Measurements from ENCODE around the gene SOX6. TPM values are rescaled to one million over a fixed set of nuclear protein-coding genes. Genes with fewer than 3 reads are reported as not detected.

Gene SOX6
- total RNA-seq, 2 experiments from 2014 or later, result 0.13 TPM; not detected in 1

- Histone ChIP-seq H3K9me3 (ENCODE audit: low read length) (no peaks in the 10 kb centered on the region), H3K27ac (ENCODE audit: low read depth, low read length, poor library complexity, severe bottlenecking) (no peak overlapping the region), H3K4me2 (ENCODE audit: low read length) (no peak overlapping the region), H3K36me3 (ENCODE audit: insufficient read depth, low read length) (no peaks in the 10 kb centered on the region), H3K9me2 (ENCODE audit: insufficient read depth, low read length) (no peaks in the 10 kb centered on the region), H3K79me2 (ENCODE audit: insufficient read depth, low read depth, low read length) (no peaks in the 10 kb centered on the region), H3K4me1 (ENCODE audit: insufficient read depth, low read length, poor library complexity, severe bottlenecking) (no peaks in the 10 kb centered on the region), H4K20me1 (ENCODE audit: insufficient read depth, low read length) (no peaks in the 10 kb centered on the region), H2AFZ (ENCODE audit: low read length) (no peak overlapping the region), H3K4me3 (ENCODE audit: low read depth, low read length, poor library complexity, severe bottlenecking) (no peak overlapping the region)
- intact Hi-C loops (cut with micrococcal nuclease; ENCODE audit: unreplicated experiment), result no loop called here
- ChIA-PET POLR2A (no interaction called here), CTCF (ENCODE audit: unreplicated experiment) (no interaction called here)
- TF ChIP-seq, protein P1, sequence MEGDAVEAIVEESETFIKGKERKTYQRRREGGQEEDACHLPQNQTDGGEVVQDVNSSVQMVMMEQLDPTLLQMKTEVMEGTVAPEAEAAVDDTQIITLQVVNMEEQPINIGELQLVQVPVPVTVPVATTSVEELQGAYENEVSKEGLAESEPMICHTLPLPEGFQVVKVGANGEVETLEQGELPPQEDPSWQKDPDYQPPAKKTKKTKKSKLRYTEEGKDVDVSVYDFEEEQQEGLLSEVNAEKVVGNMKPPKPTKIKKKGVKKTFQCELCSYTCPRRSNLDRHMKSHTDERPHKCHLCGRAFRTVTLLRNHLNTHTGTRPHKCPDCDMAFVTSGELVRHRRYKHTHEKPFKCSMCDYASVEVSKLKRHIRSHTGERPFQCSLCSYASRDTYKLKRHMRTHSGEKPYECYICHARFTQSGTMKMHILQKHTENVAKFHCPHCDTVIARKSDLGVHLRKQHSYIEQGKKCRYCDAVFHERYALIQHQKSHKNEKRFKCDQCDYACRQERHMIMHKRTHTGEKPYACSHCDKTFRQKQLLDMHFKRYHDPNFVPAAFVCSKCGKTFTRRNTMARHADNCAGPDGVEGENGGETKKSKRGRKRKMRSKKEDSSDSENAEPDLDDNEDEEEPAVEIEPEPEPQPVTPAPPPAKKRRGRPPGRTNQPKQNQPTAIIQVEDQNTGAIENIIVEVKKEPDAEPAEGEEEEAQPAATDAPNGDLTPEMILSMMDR (conservative IDR thresholded peaks at IDR 0.05; ENCODE audit: low read length), result no peak
- no peak for TF ChIP-seq EZH2phosphoT487 (IDR thresholded peaks at IDR 0.05; ENCODE audit: borderline replicate concordance, low read depth, low read length)
- BruUV-seq (replicated peaks), result no TSS peak
- DNase-seq (ENCODE audit: low spot score), result no peak
These were observed 64.6 kb downstream of the SOX6 start for GRCh38 chr11:16291729-16292128.

GRCh38 chr11:16289541-16289940 is 66.8 kb downstream of the SOX6 start:
- H3K9me3 ChIP-seq (ENCODE audit: low read length), result no peaks in the 10 kb centered on the region
- no peaks in the 10 kb centered on the region for H3K79me2 ChIP-seq (ENCODE audit: insufficient read depth, low read depth, low read length)
- H2AFZ ChIP-seq (ENCODE audit: low read length), result no peak overlapping the region
- BruUV-seq (replicated peaks), result no TSS peak
- no peaks in the 10 kb centered on the region for H3K9me2 ChIP-seq (ENCODE audit: insufficient read depth, low read length)
- H3K4me2 ChIP-seq (ENCODE audit: low read length), result no peak overlapping the region
- no peaks in the 10 kb centered on the region for H3K4me1 ChIP-seq (ENCODE audit: insufficient read depth, low read length, poor library complexity, severe bottlenecking)
- H3K36me3 ChIP-seq (ENCODE audit: insufficient read depth, low read length), result no peaks in the 10 kb centered on the region
- POLR2A ChIA-PET, result interaction anchor here (1.5 kb wide), 1 partner anchor 11 kb away, joined by 3 read pairs; no protein-coding TSS in a partner anchor
- H3K4me3 ChIP-seq (ENCODE audit: low read depth, low read length, poor library complexity, severe bottlenecking), result no peak overlapping the region
- DNase-seq (ENCODE audit: low spot score), result no peak
- CTCF ChIA-PET (ENCODE audit: unreplicated experiment), result no interaction called here
- intact Hi-C loops (cut with micrococcal nuclease; ENCODE audit: unreplicated experiment), result no loop called here
- no peak overlapping the region for H3K27ac ChIP-seq (ENCODE audit: low read depth, low read length, poor library complexity, severe bottlenecking)
- no peaks in the 10 kb centered on the region for H4K20me1 ChIP-seq (ENCODE audit: insufficient read depth, low read length)
- TF ChIP-seq EZH2phosphoT487 (IDR thresholded peaks at IDR 0.05; ENCODE audit: borderline replicate concordance, low read depth, low read length), result no peak
- TF ChIP-seq, protein P1 (conservative IDR thresholded peaks at IDR 0.05; ENCODE audit: low read length), result no peak

DNA sequence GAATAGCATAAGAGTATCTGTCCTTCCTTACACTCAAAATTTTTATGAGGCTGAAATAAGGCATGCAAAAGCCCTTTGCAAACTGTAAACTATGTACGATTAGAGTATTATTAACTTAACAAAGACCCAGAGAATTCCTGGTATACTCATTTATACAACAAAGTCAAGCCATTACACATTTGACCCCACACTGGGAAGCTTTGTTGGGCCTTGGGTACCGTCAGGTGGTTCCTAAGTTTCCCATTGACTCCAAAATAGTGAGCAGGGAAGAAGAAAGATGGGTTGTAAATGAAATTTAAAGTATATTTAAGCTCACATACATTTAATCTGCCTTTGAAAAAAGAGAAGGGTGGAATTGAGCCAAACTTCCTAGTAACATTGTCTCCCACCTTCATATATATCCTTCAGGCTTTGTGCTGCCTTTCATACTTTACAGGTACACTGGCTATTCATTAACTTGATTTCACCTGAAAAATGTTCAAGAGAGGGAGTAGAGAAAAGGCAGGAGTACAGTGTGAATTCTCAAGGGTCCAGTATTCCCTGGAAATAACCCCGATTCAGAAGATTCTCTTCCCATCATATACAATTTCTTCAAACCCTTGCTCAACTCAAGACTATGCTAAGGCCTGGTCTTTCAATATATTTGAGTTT is 68.6 kb downstream of the SOX6 start:
- TF ChIP-seq, protein P1 (conservative IDR thresholded peaks at IDR 0.05; ENCODE audit: low read length), result no peak
- TF ChIP-seq EZH2phosphoT487 (IDR thresholded peaks at IDR 0.05; ENCODE audit: borderline replicate concordance, low read depth, low read length), result no peak
- no peak for DNase-seq (ENCODE audit: low spot score)
- no TSS peak for BruUV-seq (replicated peaks)

More for the DNA sequence above, 68.6 kb downstream of the SOX6 start:
- H3K36me3 ChIP-seq (ENCODE audit: insufficient read depth, low read length), result no peaks in the 10 kb centered on the region
- no peak overlapping the region for H3K27ac ChIP-seq (ENCODE audit: low read depth, low read length, poor library complexity, severe bottlenecking)
- H3K9me3 ChIP-seq (ENCODE audit: low read length), result no peaks in the 10 kb centered on the region
- no peaks in the 10 kb centered on the region for H3K9me2 ChIP-seq (ENCODE audit: insufficient read depth, low read length)
- ChIA-PET CTCF (ENCODE audit: unreplicated experiment) (no interaction called here), POLR2A (interaction anchor here (0.6 kb wide), 1 partner anchor 12 kb away, joined by 3 read pairs; no protein-coding TSS in a partner anchor)
- no peak overlapping the region for H3K4me3 ChIP-seq (ENCODE audit: low read depth, low read length, poor library complexity, severe bottlenecking)
- no peaks in the 10 kb centered on the region for H4K20me1 ChIP-seq (ENCODE audit: insufficient read depth, low read length)
- H3K4me1 ChIP-seq (ENCODE audit: insufficient read depth, low read length, poor library complexity, severe bottlenecking), result no peaks in the 10 kb centered on the region
- H2AFZ ChIP-seq (ENCODE audit: low read length), result no peak overlapping the region
- no peak overlapping the region for H3K4me2 ChIP-seq (ENCODE audit: low read length)
- no peaks in the 10 kb centered on the region for H3K79me2 ChIP-seq (ENCODE audit: insufficient read depth, low read depth, low read length)
- intact Hi-C loops (cut with micrococcal nuclease; ENCODE audit: unreplicated experiment), result no loop called here

All from OCI-LY7 (cell line).